ENCODE data around the gene PPP2R5D.
A peak's percentile ranks its signal among the peaks of the same experiment; 100 is the strongest.
"Not testable (repeated sequence)": the region's sequence is repeated elsewhere in the genome, so short reads cannot be mapped to it uniquely, and the experiment has no call there.

The PPP2R5D gene

GRCh38 chr6:43033496-43034189, 49.3 kb downstream of the PPP2R5D start:
- DNase-seq: no peak

- DNase-seq: no peak
Measured at GRCh38 chr6:43034190-43034525, 49.8 kb downstream of the PPP2R5D start.

- DNase-seq: no peak
Measured at GRCh38 chr6:43035495-43036194, 51.3 kb downstream of the PPP2R5D start.

- no peak for DNase-seq
Measured at GRCh38 chr6:43036712-43037111, 52.3 kb downstream of the PPP2R5D start.

GRCh38 chr6:43037197-43037596, 52.8 kb downstream of the PPP2R5D start:
- no peak for DNase-seq

- no peak for DNase-seq
Measured at GRCh38 chr6:43037706-43038105, 53.3 kb downstream of the PPP2R5D start.

- no peak for DNase-seq
Measured at GRCh38 chr6:43038727-43039126, 54.4 kb downstream of the PPP2R5D start.

GRCh38 chr6:43040542-43041257, 56.3 kb downstream of the PPP2R5D start:
- DNase-seq: no peak

GRCh38 chr6:43041475-43041874, 57.1 kb downstream of the PPP2R5D start:
- DNase-seq: not testable (repeated sequence)

- DNase-seq: no peak
Measured at GRCh38 chr6:43043310-43043709, 58.9 kb downstream of the PPP2R5D start.

GRCh38 chr6:43045371-43045930, 61.1 kb downstream of the PPP2R5D start:
- no peak for DNase-seq

- no peak for DNase-seq
Measured at GRCh38 chr6:43047998-43048397, 63.6 kb downstream of the PPP2R5D start.

- no peak for DNase-seq
Measured at GRCh38 chr6:43050981-43051380, 66.6 kb downstream of the PPP2R5D start.

- DNase-seq: no peak
Measured at GRCh38 chr6:43052225-43052841, 68.0 kb downstream of the PPP2R5D start.

- peak; percentile 36 to 40 for DNase-seq
Measured at GRCh38 chr6:43052842-43053544, 68.6 kb downstream of the PPP2R5D start.

- DNase-seq: peak; percentile 95 to 96
Measured at GRCh38 chr6:43053545-43054205, 69.3 kb downstream of the PPP2R5D start, which contains the start of gene CUL7. TSS of gene CUL7 (minus strand) at chr6:43053851. CDS start at chr6:43052788, 1,063 bp downstream.

- no peak for DNase-seq
Measured at GRCh38 chr6:43054206-43054943, 70.0 kb downstream of the PPP2R5D start.

GRCh38 chr6:43055966-43056365, 71.6 kb downstream of the PPP2R5D start:
- DNase-seq: no peak

- no peak for DNase-seq
Measured at GRCh38 chr6:43058531-43058930, 74.2 kb downstream of the PPP2R5D start.

- peak; percentile 99 for DNase-seq
Measured at GRCh38 chr6:43059168-43060033, 75.0 kb downstream of the PPP2R5D start, which contains the start of the genes KLC4 and MRPL2. TSS of gene KLC4 (plus strand) at chr6:43059631. CDS start at chr6:43061336, 1,705 bp downstream. TSS of gene MRPL2 (minus strand) at chr6:43059434. CDS start at chr6:43059381, 53 bp downstream.
